ENCODE results near the gene TNFRSF19. TPM values are rescaled to one million over a fixed set of nuclear protein-coding genes. Genes with fewer than 3 reads are reported as not detected.
A peak's percentile ranks its signal among the peaks of the same experiment; 100 is the strongest.

The TNFRSF19 gene
- total and polyA plus RNA-seq, 11 donors = 9.1 to 35.7 (median 25.6) TPM

GRCh38 chr13:23554000-23554399 lies 16.2 kb upstream of the TNFRSF19 start:
- H3K4me1 ChIP-seq = peaks cover 0 to 41% (median 13%) of the 10 kb centered on the region in 12 donors
- peak in 2 of 4 donors; percentile 16 to 19 for ATAC-seq
- H3K4me3 ChIP-seq = no peak overlapping the region
- intact Hi-C loops (cut with DNase I) = loop anchor here in 1 of 10 donors (5.0 kb wide), 1 partner anchor 42 kb away; no protein-coding TSS in a partner anchor
- no peaks in the 10 kb centered on the region for H3K9me3 ChIP-seq
- peak in 1 of 5 donors; percentile 51 for DNase-seq
- no peaks in the 10 kb centered on the region for H3K36me3 ChIP-seq
- WGBS, 4 donors = 64 to 88% (median 84%) methylated on average over 3 of the region's 3 CpGs
- H3K27me3 ChIP-seq = no peaks in the 10 kb centered on the region
- TF ChIP-seq CTCF (IDR thresholded peaks at IDR 0.05) = no peak
- no peak for TF ChIP-seq POLR2A (IDR thresholded peaks at IDR 0.05)
- no peak overlapping the region for H3K27ac ChIP-seq

- 87 to 96% (median 95%) methylated on average over 5 of the region's 5 CpGs for whole genome bisulfite sequencing, 4 donors
- no peak for ATAC-seq
- H3K9me3 ChIP-seq = no peaks in the 10 kb centered on the region
- H3K4me3 ChIP-seq = no peak overlapping the region
- no peaks in the 10 kb centered on the region for H3K27me3 ChIP-seq
- no peak for DNase-seq
- H3K36me3 ChIP-seq = no peaks in the 10 kb centered on the region
- intact Hi-C loops (cut with DNase I) = no loop called here
- TF ChIP-seq POLR2A (IDR thresholded peaks at IDR 0.05) (no peak), CTCF (IDR thresholded peaks at IDR 0.05) (no peak)
- H3K4me1 ChIP-seq = peaks cover 0 to 38% (median 10%) of the 10 kb centered on the region in 12 donors
- no peak overlapping the region for H3K27ac ChIP-seq
Measured at GRCh38 chr13:23557043-23557442, 13.2 kb upstream of the TNFRSF19 start.

DNA sequence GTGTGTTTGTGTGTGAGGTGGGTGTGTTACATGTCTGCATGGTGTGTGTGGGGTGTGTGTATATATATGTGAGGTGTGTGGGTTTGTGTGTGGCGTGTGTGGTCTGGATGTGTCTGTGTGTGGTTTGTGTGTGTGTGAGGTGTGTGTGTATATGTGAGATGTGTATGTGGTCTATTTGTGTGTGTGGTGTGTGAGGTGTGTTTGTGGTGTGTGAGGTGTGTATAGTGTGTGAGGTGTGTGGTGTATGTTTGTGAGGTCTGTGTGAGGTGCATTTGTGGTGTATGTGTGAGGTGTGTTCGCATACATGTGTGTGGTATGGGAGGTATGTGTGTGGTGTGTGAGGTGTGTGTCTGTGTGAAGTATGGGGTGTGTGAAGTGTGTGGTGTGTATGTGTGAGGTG lies 12.5 kb upstream of the TNFRSF19 start:
- DNase-seq = no peak
- H3K9me3 ChIP-seq = no peaks in the 10 kb centered on the region
- H3K4me3 ChIP-seq = no peak overlapping the region
- H3K4me1 ChIP-seq = peaks cover 0 to 36% (median 8%) of the 10 kb centered on the region in 12 donors
- WGBS, 4 donors = 93 to 98% (median 98%) methylated on average over 2 of the region's 2 CpGs
- TF ChIP-seq POLR2A (IDR thresholded peaks at IDR 0.05) (no peak), CTCF (IDR thresholded peaks at IDR 0.05) (no peak)
- no peak overlapping the region for H3K27ac ChIP-seq
- intact Hi-C loops (cut with DNase I) = no loop called here
- H3K27me3 ChIP-seq = no peaks in the 10 kb centered on the region
- no peaks in the 10 kb centered on the region for H3K36me3 ChIP-seq
- ATAC-seq = no peak

GRCh38 chr13:23558675-23559536 lies 11.3 kb upstream of the TNFRSF19 start:
- DNase-seq (peak in 4 of 5 donors; percentile 49 to 84 (median 76)), ATAC-seq (peak; percentile 83 to 96 (median 88))
- Histone ChIP-seq H3K36me3 (no peaks in the 10 kb centered on the region), H3K4me3 (peak overlapping the region in 10 of 12 donors; percentile 6 to 43 (median 29)), H3K27me3 (no peaks in the 10 kb centered on the region), H3K4me1 (peaks cover 0 to 34% (median 9%) of the 10 kb centered on the region in 12 donors), H3K27ac (peak overlapping the region; percentile 74 to 93 (median 84)), H3K9me3 (no peaks in the 10 kb centered on the region)
- WGBS, 4 donors = 15 to 19% (median 16%) methylated on average over 14 of the region's 14 CpGs
- TF ChIP-seq POLR2A (IDR thresholded peaks at IDR 0.05) (no peak), CTCF (IDR thresholded peaks at IDR 0.05) (no peak)
- intact Hi-C loops (cut with DNase I) = no loop called here

Measured in heart left ventricle (tissue), 16 donors.